ENCODE results near the gene LLGL2. TPM values are rescaled to one million over a fixed set of nuclear protein-coding genes. Genes with fewer than 3 reads are reported as not detected.
"Not testable (repeated sequence)": the region's sequence is repeated elsewhere in the genome, so short reads cannot be mapped to it uniquely, and the experiment has no call there.

LLGL2 gene
- total RNA-seq, 1 experiment from 2014 or later = 165 TPM

DNA sequence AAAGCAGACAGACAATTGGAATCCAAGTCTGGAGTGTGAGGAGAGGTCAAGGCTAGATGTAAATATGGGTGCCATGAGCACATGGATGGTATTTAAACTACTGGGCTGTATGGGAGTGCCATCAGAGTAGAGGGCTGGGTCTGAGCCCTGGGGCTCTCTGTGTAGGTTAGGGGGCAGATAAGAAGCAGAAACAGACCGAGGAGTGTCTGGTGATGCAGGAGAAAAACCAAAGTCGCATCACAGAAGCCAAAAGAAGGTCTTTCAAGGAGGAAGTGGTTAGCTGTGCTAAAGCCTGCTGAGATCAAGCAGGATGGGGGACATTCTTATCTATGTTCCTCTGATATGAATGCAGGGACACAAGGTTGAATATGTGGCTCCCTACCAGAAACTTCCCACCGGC lies 7.3 kb upstream of the LLGL2 start:
- BruUV-seq (replicated peaks) = no TSS peak
- H3K36me3 Mint-ChIP-seq (ENCODE audit: insufficient read depth, unreplicated experiment) = peaks cover 52% of the 10 kb centered on the region
- no peak for DNase-seq
- H3K4me3 Mint-ChIP-seq (ENCODE audit: unreplicated experiment) = no peak overlapping the region
- Histone ChIP-seq H3K4me1 (peaks cover 15% of the 10 kb centered on the region; the same call in 1 of the 2 replicates), H3K9me3 (no peaks in the 10 kb centered on the region), H3K4me3 (ENCODE audit: low read depth, low read length) (no peak overlapping the region), H3K27me3 (replicated peaks; ENCODE audit: control insufficient read depth, insufficient read depth, low read length) (no peaks in the 10 kb centered on the region), H3K36me3 (ENCODE audit: control insufficient read depth, insufficient read depth, low read length) (no peaks in the 10 kb centered on the region; the same call in 1 of the 2 replicates)
- no peak overlapping the region for H3K27ac Mint-ChIP-seq (ENCODE audit: unreplicated experiment)
- no peak for TF ChIP-seq CTCF (IDR thresholded peaks at IDR 0.05; ENCODE audit: insufficient read depth in 1 of 2, low read depth in 1 of 2, low read length in 1 of 2, severe bottlenecking in 1 of 2, unreplicated experiment in 1 of 2)
- H3K4me1 Mint-ChIP-seq (ENCODE audit: low read depth, unreplicated experiment) = peaks cover 13% of the 10 kb centered on the region
- H3K27me3 Mint-ChIP-seq (ENCODE audit: insufficient read depth, unreplicated experiment) = no peaks in the 10 kb centered on the region
- ChIA-PET CTCF (no interaction called here), POLR2A (interaction anchor here (0.5 to 0.6 kb wide), 2 partner anchors 14 to 65 kb away, joined by 6 to 9 read pairs; no protein-coding TSS in a partner anchor)
- H3K9me3 Mint-ChIP-seq (ENCODE audit: unreplicated experiment) = no peaks in the 10 kb centered on the region
- intact Hi-C loops (cut with micrococcal nuclease; ENCODE audit: unreplicated experiment) = loop anchor here (5.0 kb wide), 1 partner anchor 34 kb away; no protein-coding TSS in a partner anchor

DNA sequence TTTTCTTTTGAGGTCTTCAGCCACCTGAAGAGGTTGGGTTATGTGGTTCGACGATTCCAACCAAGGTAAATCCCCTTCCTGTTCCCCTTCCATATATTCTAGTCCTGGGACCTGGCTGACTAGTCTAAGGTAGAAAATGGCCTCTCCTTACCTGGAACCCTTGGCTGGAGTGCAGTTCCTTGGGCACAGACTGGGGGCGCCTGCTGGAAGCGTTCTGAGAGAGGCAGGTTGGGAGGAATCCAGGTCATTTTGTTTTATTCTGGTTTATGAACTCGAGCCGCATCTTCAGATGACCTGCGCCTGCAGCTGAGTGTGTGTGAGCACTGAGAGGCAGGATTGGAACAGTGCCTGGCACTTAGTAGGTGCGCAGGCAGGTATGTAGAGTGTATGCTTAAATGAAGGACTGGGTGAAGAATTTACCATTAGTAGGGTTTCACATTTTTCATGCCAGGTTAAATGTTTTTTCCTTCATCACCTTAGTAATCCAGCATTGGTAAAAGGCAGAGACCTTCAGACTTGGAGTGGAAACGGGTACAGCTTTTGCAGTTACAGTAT lies 6.4 kb upstream of the LLGL2 start:
- peaks cover 22% of the 10 kb centered on the region for H3K4me1 Mint-ChIP-seq (ENCODE audit: low read depth, unreplicated experiment)
- no peaks in the 10 kb centered on the region; the same call in 1 of the 2 replicates for H3K36me3 ChIP-seq (ENCODE audit: control insufficient read depth, insufficient read depth, low read length)
- no peak overlapping the region for H3K4me3 ChIP-seq (ENCODE audit: low read depth, low read length)
- TF ChIP-seq CTCF (IDR thresholded peaks at IDR 0.05; ENCODE audit: insufficient read depth in 1 of 2, low read depth in 1 of 2, low read length in 1 of 2, severe bottlenecking in 1 of 2, unreplicated experiment in 1 of 2) = no peak
- ChIA-PET POLR2A (interaction anchor here (0.5 to 0.6 kb wide), 2 partner anchors 13 to 66 kb away, joined by 6 to 9 read pairs; no protein-coding TSS in a partner anchor), CTCF (interaction anchor here (1.3 kb wide), 1 partner anchor 13 kb away, joined by 4 read pairs; no protein-coding TSS in a partner anchor)
- no peak overlapping the region for H3K4me3 Mint-ChIP-seq (ENCODE audit: unreplicated experiment)
- no peaks in the 10 kb centered on the region for H3K9me3 Mint-ChIP-seq (ENCODE audit: unreplicated experiment)
- H3K27ac Mint-ChIP-seq (ENCODE audit: unreplicated experiment) = no peak overlapping the region
- no peak for DNase-seq
- intact Hi-C loops (cut with micrococcal nuclease; ENCODE audit: unreplicated experiment) = loop anchor here (5.0 kb wide), 1 partner anchor 33 kb away; no protein-coding TSS in a partner anchor
- H3K4me1 ChIP-seq = peaks cover 14% of the 10 kb centered on the region; the same call in 1 of the 2 replicates
- peaks cover 54% of the 10 kb centered on the region for H3K36me3 Mint-ChIP-seq (ENCODE audit: insufficient read depth, unreplicated experiment)
- H3K27me3 Mint-ChIP-seq (ENCODE audit: insufficient read depth, unreplicated experiment) = no peaks in the 10 kb centered on the region
- H3K9me3 ChIP-seq = no peaks in the 10 kb centered on the region
- H3K27me3 ChIP-seq (replicated peaks; ENCODE audit: control insufficient read depth, insufficient read depth, low read length) = no peaks in the 10 kb centered on the region
- BruUV-seq (replicated peaks) = no TSS peak

- H3K9me3 ChIP-seq; BruUV-seq (replicated peaks); H3K27ac Mint-ChIP-seq (ENCODE audit: unreplicated experiment); H3K27me3 Mint-ChIP-seq (ENCODE audit: insufficient read depth, unreplicated experiment); H3K27me3 ChIP-seq (replicated peaks; ENCODE audit: control insufficient read depth, insufficient read depth, low read length); H3K4me3 Mint-ChIP-seq (ENCODE audit: unreplicated experiment); H3K9me3 Mint-ChIP-seq (ENCODE audit: unreplicated experiment); H3K36me3 ChIP-seq (ENCODE audit: control insufficient read depth, insufficient read depth, low read length); H3K4me3 ChIP-seq (ENCODE audit: low read depth, low read length); intact Hi-C loops (cut with micrococcal nuclease; ENCODE audit: unreplicated experiment); H3K4me1 ChIP-seq; DNase-seq: not testable (repeated sequence)
- POLR2A ChIA-PET = interaction anchor here (0.6 kb wide), 2 partner anchors 115 to 157 kb away, joined by 3 to 9 read pairs; no protein-coding TSS in a partner anchor
- CTCF ChIA-PET = interaction anchor here (0.5 to 1.3 kb wide), 2 partner anchors 12 to 69 kb away, joined by 4 to 5 read pairs; no protein-coding TSS in a partner anchor
- Mint-ChIP-seq H3K4me1 (ENCODE audit: low read depth, unreplicated experiment) (peaks cover 28% of the 10 kb centered on the region), H3K36me3 (ENCODE audit: insufficient read depth, unreplicated experiment) (peaks cover 68% of the 10 kb centered on the region)
Measured at GRCh38 chr17:75520413-75520812, 5.1 kb upstream of the LLGL2 start.

All from Caco-2 (cell line).